Epidermal melanocyte (primary cell): ENCODE measurements around the gene KLHDC7A.

Experiments used
- DNase-seq: peaks from one replicate; pipeline ENCODE4 v3.0.0; 2011; ENCODE audit warnings: low spot score; ENCODE audit not compliant: insufficient read length

The KLHDC7A gene

GRCh38 chr1:18504609-18505008, 23.9 kb downstream of the KLHDC7A start:
- DNase-seq: no peak

GRCh38 chr1:18505666-18506065, 24.9 kb downstream of the KLHDC7A start:
- DNase-seq: no peak

GRCh38 chr1:18508084-18508483, 27.4 kb downstream of the KLHDC7A start:
- DNase-seq: no peak

- no peak for DNase-seq
These were observed 30.6 kb downstream of the KLHDC7A start for GRCh38 chr1:18511149-18511873.

GRCh38 chr1:18511874-18512150, 31.1 kb downstream of the KLHDC7A start:
- DNase-seq: no peak

- DNase-seq: no peak
These were observed 32.2 kb downstream of the KLHDC7A start for GRCh38 chr1:18512883-18513282.

GRCh38 chr1:18513995-18514394, 33.3 kb downstream of the KLHDC7A start:
- DNase-seq: no peak

GRCh38 chr1:18515120-18515667, 34.5 kb downstream of the KLHDC7A start:
- DNase-seq: no peak

GRCh38 chr1:18516473-18516872, 35.7 kb downstream of the KLHDC7A start:
- DNase-seq: no peak

GRCh38 chr1:18526436-18527275, 45.9 kb downstream of the KLHDC7A start:
- no peak for DNase-seq

GRCh38 chr1:18527514-18527913, 46.8 kb downstream of the KLHDC7A start:
- no peak for DNase-seq

GRCh38 chr1:18527921-18528320, 47.2 kb downstream of the KLHDC7A start:
- DNase-seq: no peak

GRCh38 chr1:18528616-18529015, 47.9 kb downstream of the KLHDC7A start:
- no peak for DNase-seq

GRCh38 chr1:18529714-18530113, 49.0 kb downstream of the KLHDC7A start:
- DNase-seq: no peak

- DNase-seq: no peak
These were observed 50.1 kb downstream of the KLHDC7A start for GRCh38 chr1:18530587-18531502.

GRCh38 chr1:18531503-18531845, 50.7 kb downstream of the KLHDC7A start:
- no peak for DNase-seq

- no peak for DNase-seq
These were observed 51.9 kb downstream of the KLHDC7A start for GRCh38 chr1:18532390-18533170.

GRCh38 chr1:18533259-18533658, 52.5 kb downstream of the KLHDC7A start:
- DNase-seq: no peak

- no peak for DNase-seq
These were observed 54.1 kb downstream of the KLHDC7A start for GRCh38 chr1:18534810-18535205.
